Hepatocyte (in vitro differentiated cells): Measurements from ENCODE around the gene SLC22A9. TPM values are rescaled to one million over a fixed set of nuclear protein-coding genes. Genes with fewer than 3 reads are reported as not detected.

Source experiments
- DNase-seq: peaks from one replicate; pipeline ENCODE4 v3.0.0-alpha.2; 2016; ENCODE audit warnings: low spot score
- H2AFZ ChIP-seq: fragments of 200-600 bp; sonication (generic); 2 replicates; pipeline ENCODE4 v1.6.0; 2016; ENCODE audit warnings: antibody characterized with exemption, mild to moderate bottlenecking
- H3K27ac ChIP-seq: fragments of 200-600 bp; sonication (generic); 2 replicates; pipeline ENCODE4 v1.5.1; 2016; ENCODE audit warnings: mild to moderate bottlenecking
- H3K27me3 ChIP-seq: fragments of 200-600 bp; sonication (generic); 2 replicates; pipeline ENCODE4 v1.6.1; 2016
- H3K36me3 ChIP-seq: fragments of 200-600 bp; sonication (generic); replicated peaks from 2 replicates; pipeline ENCODE4 v1.5.1; 2016; ENCODE audit warnings: low read depth; ENCODE audit not compliant: insufficient read depth
- H3K4me1 ChIP-seq: fragments of 200-600 bp; sonication (generic); 2 replicates; pipeline ENCODE4 v1.5.1; 2016; ENCODE audit warnings: mild to moderate bottlenecking, moderate library complexity; ENCODE audit not compliant: insufficient read depth
- H3K4me2 ChIP-seq: fragments of 200-600 bp; sonication (generic); 2 replicates; pipeline ENCODE4 v1.6.0; 2016
- H3K4me3 ChIP-seq: fragments of 200-600 bp; sonication (generic); 2 replicates; pipeline ENCODE4 v1.5.1; 2016; ENCODE audit warnings: mild to moderate bottlenecking
- H3K79me2 ChIP-seq: fragments of 200-600 bp; sonication (generic); 2 replicates; pipeline ENCODE4 v1.6.0; 2017; ENCODE audit warnings: mild to moderate bottlenecking
- H3K9me2 ChIP-seq: fragments of 200-600 bp; sonication (generic); replicated peaks from 2 replicates; pipeline ENCODE4 v1.6.0; 2017; ENCODE audit warnings: mild to moderate bottlenecking; ENCODE audit not compliant: insufficient read depth
- H3K9me3 ChIP-seq: fragments of 200-600 bp; sonication (generic); 2 replicates; pipeline ENCODE4 v1.5.1; 2016; ENCODE audit warnings: low read depth, mild to moderate bottlenecking
- H4K20me1 ChIP-seq: fragments of 200-600 bp; sonication (generic); 2 replicates; pipeline ENCODE4 v1.6.0; 2016; ENCODE audit warnings: mild to moderate bottlenecking; ENCODE audit not compliant: insufficient read depth, poor library complexity, severe bottlenecking
- EZH2 ChIP-seq: fragments of 200-600 bp; sonication (generic); IDR thresholded peaks from 2 replicates; pipeline ENCODE4 v1.6.1; 2016; ENCODE audit warnings: antibody characterized with exemption, mild to moderate bottlenecking, borderline replicate concordance
- EZH2phosphoT487 ChIP-seq: fragments of 200-600 bp; sonication (generic); IDR thresholded peaks from one replicate; pipeline ENCODE4 v1.6.1; 2018; ENCODE audit warnings: antibody characterized with exemption, mild to moderate bottlenecking, low read depth, moderate library complexity; ENCODE audit not compliant: unreplicated experiment, severe bottlenecking
- WGBS: methylation state at CpG from one replicate; pipeline ENCODE4 v1.1.6; 2016; ENCODE audit warnings: low lambda C conversion rate; ENCODE audit errors: missing lambda C conversion rate; 5-methylcytosine and 5-hydroxymethylcytosine counted together
- polyA plus RNA-seq: library from polyadenylated mRNA; unstranded; fragments of >200 nt; fragmentation: Nextera tagmentation; extraction: Ambion mirVana; gene quantifications from 2 replicates; pipeline ENCODE4 v1.2.1, GENCODE V29; 2016
- total RNA-seq: library from RNA; depleted of rRNA; stranded (reverse); fragments of >200 nt; gene quantifications from 2 replicates; pipeline ENCODE4 v1.2.3, GENCODE V29; 2014
- TF ChIP-seq, protein P1 (sequence below): fragments of 200-600 bp; sonication (generic); IDR thresholded peaks from 2 replicates; pipeline ENCODE4 v1.5.1; 2016; ENCODE audit warnings: antibody characterized with exemption, mild to moderate bottlenecking; ENCODE audit not compliant: poor library complexity

Gene SLC22A9
- total and polyA plus RNA-seq, 2 experiments from 2014 or later, result 17.1 to 36.3 TPM

DNA sequence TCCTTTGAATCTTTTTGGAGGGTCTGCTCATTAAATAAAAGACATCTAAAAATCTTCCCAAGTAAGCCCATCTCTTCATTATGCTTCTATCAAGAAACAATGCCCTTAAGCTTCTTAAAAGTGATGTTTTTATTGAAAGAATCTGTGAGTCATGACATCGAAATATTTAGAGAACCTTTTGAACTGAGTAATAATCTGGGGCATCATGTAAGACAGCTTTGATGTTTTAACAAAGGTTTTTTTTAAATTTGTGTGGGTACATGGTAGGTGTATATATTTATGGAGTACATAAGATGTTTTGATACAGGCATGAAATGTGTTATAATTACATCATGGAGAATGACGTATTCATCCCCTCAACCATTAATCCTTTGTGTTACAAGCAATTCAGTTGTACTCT lies 74.6 kb downstream of the SLC22A9 start:
- Histone ChIP-seq H3K4me3 (no peak overlapping the region), H3K36me3 (no peaks in the 10 kb centered on the region), H3K4me2 (no peak overlapping the region), H3K9me2 (no peaks in the 10 kb centered on the region), H3K79me2 (no peaks in the 10 kb centered on the region), H3K4me1 (no peaks in the 10 kb centered on the region), H3K27me3 (no peaks in the 10 kb centered on the region), H4K20me1 (no peaks in the 10 kb centered on the region), H3K9me3 (no peaks in the 10 kb centered on the region), H3K27ac (no peak overlapping the region), H2AFZ (no peak overlapping the region)
- DNase-seq, result no peak
- WGBS, result 87% methylated on average over 2 of the region's 2 CpGs
- TF ChIP-seq, protein P1, sequence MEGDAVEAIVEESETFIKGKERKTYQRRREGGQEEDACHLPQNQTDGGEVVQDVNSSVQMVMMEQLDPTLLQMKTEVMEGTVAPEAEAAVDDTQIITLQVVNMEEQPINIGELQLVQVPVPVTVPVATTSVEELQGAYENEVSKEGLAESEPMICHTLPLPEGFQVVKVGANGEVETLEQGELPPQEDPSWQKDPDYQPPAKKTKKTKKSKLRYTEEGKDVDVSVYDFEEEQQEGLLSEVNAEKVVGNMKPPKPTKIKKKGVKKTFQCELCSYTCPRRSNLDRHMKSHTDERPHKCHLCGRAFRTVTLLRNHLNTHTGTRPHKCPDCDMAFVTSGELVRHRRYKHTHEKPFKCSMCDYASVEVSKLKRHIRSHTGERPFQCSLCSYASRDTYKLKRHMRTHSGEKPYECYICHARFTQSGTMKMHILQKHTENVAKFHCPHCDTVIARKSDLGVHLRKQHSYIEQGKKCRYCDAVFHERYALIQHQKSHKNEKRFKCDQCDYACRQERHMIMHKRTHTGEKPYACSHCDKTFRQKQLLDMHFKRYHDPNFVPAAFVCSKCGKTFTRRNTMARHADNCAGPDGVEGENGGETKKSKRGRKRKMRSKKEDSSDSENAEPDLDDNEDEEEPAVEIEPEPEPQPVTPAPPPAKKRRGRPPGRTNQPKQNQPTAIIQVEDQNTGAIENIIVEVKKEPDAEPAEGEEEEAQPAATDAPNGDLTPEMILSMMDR, result no peak
- no peak for TF ChIP-seq EZH2phosphoT487
- TF ChIP-seq EZH2, result no peak

DNA sequence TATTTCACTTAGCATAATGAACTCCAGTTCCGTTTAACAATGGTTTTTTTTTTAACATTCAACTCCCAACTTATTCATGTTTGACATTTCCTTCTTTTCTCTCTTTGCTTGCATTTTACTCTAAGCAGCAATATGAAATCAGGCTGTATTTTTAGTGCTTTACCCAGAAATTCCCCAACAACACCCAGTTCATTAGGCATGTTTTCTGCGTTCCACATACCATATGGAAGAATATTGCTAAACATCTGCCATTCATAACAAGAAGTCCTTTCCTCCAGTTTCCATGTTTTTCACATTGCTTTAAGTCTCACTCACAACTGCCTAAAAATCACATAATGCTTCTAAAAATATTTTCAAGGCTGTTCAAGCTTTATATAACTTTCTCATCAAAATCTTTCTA lies 75.5 kb downstream of the SLC22A9 start:
- no peaks in the 10 kb centered on the region for H3K36me3 ChIP-seq
- H3K9me2 ChIP-seq, result no peaks in the 10 kb centered on the region
- H2AFZ ChIP-seq, result no peak overlapping the region
- no peak overlapping the region for H3K4me2 ChIP-seq
- H3K27ac ChIP-seq, result no peak overlapping the region
- 76% methylated on average over 2 of the region's 2 CpGs for WGBS
- no peaks in the 10 kb centered on the region for H3K4me1 ChIP-seq
- no peak for DNase-seq
- H3K27me3 ChIP-seq, result no peaks in the 10 kb centered on the region
- no peaks in the 10 kb centered on the region for H4K20me1 ChIP-seq
- no peak for TF ChIP-seq EZH2phosphoT487
- TF ChIP-seq EZH2, result no peak
- TF ChIP-seq, protein P1, result no peak
- no peaks in the 10 kb centered on the region for H3K9me3 ChIP-seq
- H3K79me2 ChIP-seq, result no peaks in the 10 kb centered on the region
- H3K4me3 ChIP-seq, result no peak overlapping the region

DNA sequence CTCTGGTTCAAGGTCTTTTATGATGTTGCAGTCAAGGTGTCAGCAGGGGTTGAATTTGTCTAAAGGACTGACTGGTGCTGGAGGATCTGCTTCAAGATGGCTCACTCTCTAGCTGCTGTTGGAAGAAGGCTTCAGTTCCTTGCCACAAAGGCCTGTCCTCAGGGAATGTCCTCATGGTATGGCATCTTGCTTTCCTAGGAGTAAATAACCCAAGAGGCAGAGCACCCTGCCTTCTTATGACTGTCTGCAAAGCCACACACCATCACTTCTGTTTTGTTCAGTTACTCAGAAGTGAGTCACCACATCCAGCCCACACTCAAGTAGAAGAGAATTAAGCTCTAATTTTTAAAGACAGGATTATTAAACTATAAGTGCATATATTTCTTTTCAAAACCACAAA lies 76.1 kb downstream of the SLC22A9 start:
- Histone ChIP-seq H2AFZ (no peak overlapping the region), H3K9me3 (no peaks in the 10 kb centered on the region), H4K20me1 (no peaks in the 10 kb centered on the region), H3K27ac (no peak overlapping the region), H3K27me3 (no peaks in the 10 kb centered on the region), H3K4me1 (no peaks in the 10 kb centered on the region), H3K36me3 (no peaks in the 10 kb centered on the region), H3K4me2 (no peak overlapping the region), H3K79me2 (no peaks in the 10 kb centered on the region), H3K4me3 (no peak overlapping the region), H3K9me2 (no peaks in the 10 kb centered on the region)
- TF ChIP-seq, protein P1, result no peak
- no peak for TF ChIP-seq EZH2
- TF ChIP-seq EZH2phosphoT487, result no peak
- no peak for DNase-seq

DNA sequence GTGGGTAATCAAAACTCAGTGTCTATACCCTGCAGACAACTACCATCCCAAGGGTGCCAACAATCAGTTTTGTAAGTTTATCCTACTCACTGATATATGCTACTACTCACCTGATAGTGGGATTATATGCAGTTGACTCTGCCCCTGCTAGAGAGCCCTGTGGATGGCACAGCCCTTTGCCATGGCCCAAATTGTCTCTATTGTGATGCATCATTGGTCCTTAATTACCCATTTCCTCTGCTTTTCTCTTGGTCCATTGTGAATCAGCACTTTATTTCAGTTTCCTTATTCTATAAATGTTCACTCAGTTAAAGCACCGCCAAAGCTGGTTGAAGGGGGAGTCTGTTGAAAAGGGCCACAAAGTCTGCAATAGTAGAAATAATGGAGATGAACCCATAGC lies 79.1 kb downstream of the SLC22A9 start:
- TF ChIP-seq EZH2 (no peak), EZH2phosphoT487 (no peak)
- TF ChIP-seq, protein P1, result no peak
- Histone ChIP-seq H3K27me3 (no peaks in the 10 kb centered on the region), H3K4me3 (no peak overlapping the region), H3K9me3 (no peaks in the 10 kb centered on the region), H3K4me2 (no peak overlapping the region), H3K9me2 (no peaks in the 10 kb centered on the region), H3K27ac (no peak overlapping the region), H3K36me3 (no peaks in the 10 kb centered on the region), H3K4me1 (no peaks in the 10 kb centered on the region), H2AFZ (no peak overlapping the region), H4K20me1 (no peaks in the 10 kb centered on the region), H3K79me2 (no peaks in the 10 kb centered on the region)
- DNase-seq, result no peak
- WGBS, result 75% methylated on average over 1 of the region's 1 CpG
